Diencephalon (tissue), 1 donor: Measurements from ENCODE around the gene GAS2L3. TPM values are rescaled to one million over a fixed set of nuclear protein-coding genes. Genes with fewer than 3 reads are reported as not detected.

ENCODE experiments used
- small RNA-seq: library from RNA; depleted of rRNA; stranded (forward); fragments of <200 nt; gene quantifications from one replicate; pipeline ENCODE3, GENCODE V24; 2014
- total RNA-seq: library from RNA; depleted of rRNA; stranded (reverse); fragments of >200 nt; gene quantifications from one replicate; pipeline ENCODE4 v1.2.3, GENCODE V29; 2014

GAS2L3 gene
- total RNA-seq, result 39.7 TPM

GRCh38 chr12:100573292-100574186, at the start of gene GAS2L3:
GAS2L3 (plus strand) TSS chr12:100573684; CDS start chr12:100594905, 21,221 bp downstream.

Small RNA genes within 50 kb of the gene (small RNA-seq; reads per million reads assigned to genes)
- gene AC010200.2, result not detected

Other genes with a start within 250 kb of the GAS2L3 start
- gene SLC17A8, start 216.6 kb upstream of the GAS2L3 start, total RNA-seq, result 10.1 TPM
- gene NR1H4, start 99.8 kb upstream of the GAS2L3 start, total RNA-seq, result 1.2 TPM
- gene ANO4, start 221.1 kb downstream of the GAS2L3 start, total RNA-seq, result 27.2 TPM